ENCODE results near the gene NLK. TPM values are rescaled to one million over a fixed set of nuclear protein-coding genes. Genes with fewer than 3 reads are reported as not detected.

The NLK gene
- total RNA-seq, 2 experiments from 2014 or later = 12.8 to 14.4 TPM

- H3K9me3 Mint-ChIP-seq = peaks cover 1% of the 10 kb centered on the region
- no peaks in the 10 kb centered on the region for H3K27me3 Mint-ChIP-seq
- peaks cover 18% of the 10 kb centered on the region for H3K4me1 Mint-ChIP-seq
- DNase-seq = no peak
- POLR2A ChIA-PET = no interaction called here
- ATAC-seq (ENCODE audit: low read depth) = no peak
- H3K4me3 Mint-ChIP-seq = no peak overlapping the region
- no peak overlapping the region for H3K27ac Mint-ChIP-seq
- H3K36me3 Mint-ChIP-seq = peaks cover 10% of the 10 kb centered on the region
Observed at GRCh38 chr17:28117304-28117703, 74.8 kb downstream of the NLK start.

- peak overlapping the region; percentile 76 for H3K27ac Mint-ChIP-seq
- ATAC-seq (ENCODE audit: low read depth) (no peak), DNase-seq (no peak)
- peak overlapping the region; percentile 79 for H3K4me3 Mint-ChIP-seq
- no peaks in the 10 kb centered on the region for H3K27me3 Mint-ChIP-seq
- POLR2A ChIA-PET = interaction anchor here (0.6 kb wide), 1 partner anchor 22 kb away, joined by 3 read pairs; no protein-coding TSS in a partner anchor
- peaks cover 18% of the 10 kb centered on the region for H3K4me1 Mint-ChIP-seq
- peaks cover 14% of the 10 kb centered on the region for H3K36me3 Mint-ChIP-seq
- peaks cover 1% of the 10 kb centered on the region for H3K9me3 Mint-ChIP-seq
Observed at GRCh38 chr17:28118362-28118761, 75.9 kb downstream of the NLK start.

DNA sequence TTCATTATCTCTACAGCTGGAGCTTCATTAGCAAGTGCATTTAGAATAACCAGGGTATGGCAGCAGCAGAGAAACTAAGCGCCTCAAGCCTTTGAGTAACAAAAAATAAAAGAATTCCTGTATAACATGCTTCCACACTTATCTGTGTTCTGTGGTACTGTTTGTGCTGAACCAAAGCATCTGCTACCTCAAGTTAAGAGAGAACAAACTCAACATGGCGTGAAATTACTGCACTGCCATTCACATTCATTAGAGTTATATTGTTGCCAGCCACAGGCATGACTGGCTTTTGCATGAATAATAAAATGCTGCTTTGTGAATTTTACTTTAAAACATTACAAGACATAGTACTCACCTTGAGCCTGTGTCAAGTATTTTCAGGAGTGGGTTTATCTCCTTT is 76.6 kb downstream of the NLK start:
- ATAC-seq (ENCODE audit: low read depth) = no peak
- H3K27me3 Mint-ChIP-seq = no peaks in the 10 kb centered on the region
- POLR2A ChIA-PET = interaction anchor here (0.6 kb wide), 1 partner anchor 22 kb away, joined by 3 read pairs; no protein-coding TSS in a partner anchor
- peaks cover 14% of the 10 kb centered on the region for H3K36me3 Mint-ChIP-seq
- peak overlapping the region; percentile 79 for H3K4me3 Mint-ChIP-seq
- peak overlapping the region; percentile 76 for H3K27ac Mint-ChIP-seq
- peaks cover 1% of the 10 kb centered on the region for H3K9me3 Mint-ChIP-seq
- no peak for DNase-seq
- H3K4me1 Mint-ChIP-seq = peaks cover 18% of the 10 kb centered on the region

GRCh38 chr17:28119560-28119959 is 77.1 kb downstream of the NLK start:
- H3K27me3 Mint-ChIP-seq = no peaks in the 10 kb centered on the region
- DNase-seq (no peak), ATAC-seq (ENCODE audit: low read depth) (no peak)
- POLR2A ChIA-PET = no interaction called here
- peaks cover 14% of the 10 kb centered on the region for H3K36me3 Mint-ChIP-seq
- H3K4me3 Mint-ChIP-seq = no peak overlapping the region
- peaks cover 18% of the 10 kb centered on the region for H3K4me1 Mint-ChIP-seq
- no peak overlapping the region for H3K27ac Mint-ChIP-seq
- peaks cover 1% of the 10 kb centered on the region for H3K9me3 Mint-ChIP-seq

GRCh38 chr17:28120766-28121165 is 78.3 kb downstream of the NLK start:
- ATAC-seq (ENCODE audit: low read depth) (no peak), DNase-seq (no peak)
- Mint-ChIP-seq H3K27ac (no peak overlapping the region), H3K9me3 (no peaks in the 10 kb centered on the region), H3K4me1 (peaks cover 15% of the 10 kb centered on the region), H3K4me3 (no peak overlapping the region), H3K36me3 (peaks cover 15% of the 10 kb centered on the region), H3K27me3 (no peaks in the 10 kb centered on the region)
- POLR2A ChIA-PET = interaction anchor here (0.7 to 1.0 kb wide), 2 partner anchors 79 to 237 kb away, joined by 4 read pairs; partner anchors contain the start of gene POLDIP2

- no peak for ATAC-seq (ENCODE audit: low read depth)
Observed at GRCh38 chr17:28124962-28125361, 82.5 kb downstream of the NLK start.

DNA sequence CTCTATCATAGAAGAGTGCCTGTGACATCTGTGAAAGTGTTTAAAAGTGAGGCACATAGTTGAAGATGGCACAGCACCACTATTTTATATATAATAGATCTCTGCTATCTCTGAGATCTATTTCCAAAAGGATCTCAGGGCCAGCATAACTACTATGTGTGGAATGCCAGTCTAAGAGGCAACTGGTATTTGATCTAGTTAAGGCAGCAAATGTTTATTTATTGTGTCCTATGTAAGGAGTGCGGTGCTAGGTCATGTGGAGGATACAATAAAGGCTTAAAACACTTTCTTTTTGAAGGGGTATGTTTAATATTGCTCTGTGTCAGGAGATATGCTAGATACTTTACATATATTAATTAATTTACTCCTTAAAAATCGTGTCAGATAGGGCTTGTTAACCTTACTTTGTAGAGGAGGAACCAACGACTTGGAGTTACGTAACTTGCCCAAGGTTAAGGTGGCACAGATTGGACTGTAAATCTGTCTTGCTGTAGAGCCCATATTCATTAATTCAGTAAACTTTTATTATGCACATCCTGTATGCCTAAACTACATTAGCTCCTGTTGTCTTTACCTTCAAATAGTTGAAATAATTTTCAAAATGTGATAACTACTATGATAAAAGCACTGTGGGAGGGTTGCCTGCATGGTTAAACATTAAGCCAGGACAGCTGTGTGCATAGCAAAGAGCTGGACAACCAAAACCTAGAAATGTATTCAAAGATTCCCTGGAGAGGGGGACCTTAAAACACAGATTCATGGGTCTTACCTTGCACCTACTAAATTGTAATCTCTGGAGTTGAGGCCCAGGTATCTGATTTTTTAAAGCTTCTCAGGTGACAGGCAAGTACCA is 83.3 kb downstream of the NLK start:
- ATAC-seq (ENCODE audit: low read depth) = no peak
- H3K4me1 Mint-ChIP-seq = no peaks in the 10 kb centered on the region
- H3K36me3 Mint-ChIP-seq = peaks cover 12% of the 10 kb centered on the region
- H3K9me3 Mint-ChIP-seq = no peaks in the 10 kb centered on the region
- POLR2A ChIA-PET = no interaction called here
- H3K27ac Mint-ChIP-seq = no peak overlapping the region
- DNase-seq = no peak
- H3K27me3 Mint-ChIP-seq = no peaks in the 10 kb centered on the region
- no peak overlapping the region for H3K4me3 Mint-ChIP-seq

More at GRCh38 chr17:28124962-28125361, 82.5 kb downstream of the NLK start:
- H3K9me3 Mint-ChIP-seq = no peaks in the 10 kb centered on the region
- no peak overlapping the region for H3K27ac Mint-ChIP-seq
- POLR2A ChIA-PET = no interaction called here
- peaks cover 12% of the 10 kb centered on the region for H3K36me3 Mint-ChIP-seq
- no peaks in the 10 kb centered on the region for H3K4me1 Mint-ChIP-seq
- H3K4me3 Mint-ChIP-seq = no peak overlapping the region
- no peak for DNase-seq
- H3K27me3 Mint-ChIP-seq = no peaks in the 10 kb centered on the region

DNA sequence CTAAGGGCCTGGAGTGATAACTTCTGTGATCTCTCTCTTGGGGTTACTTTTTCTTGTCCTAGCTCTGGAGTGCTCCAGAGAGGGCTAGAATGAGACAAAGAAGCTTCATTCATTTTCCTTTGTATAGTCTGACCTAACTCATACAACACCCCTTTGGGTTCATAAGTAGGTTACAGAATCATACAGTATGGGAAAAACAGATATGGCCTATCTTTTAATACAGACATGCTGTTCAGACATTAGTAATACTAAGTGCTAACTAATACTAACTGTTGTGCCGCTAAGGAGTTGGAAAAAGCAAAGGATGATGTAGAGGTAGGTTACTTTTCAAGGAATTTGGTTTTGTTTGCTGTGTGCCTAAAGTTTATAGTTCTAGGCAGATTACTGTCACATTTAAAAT is 84.7 kb downstream of the NLK start:
- H3K9me3 Mint-ChIP-seq = no peaks in the 10 kb centered on the region
- POLR2A ChIA-PET = no interaction called here
- no peak overlapping the region for H3K27ac Mint-ChIP-seq
- no peak for ATAC-seq (ENCODE audit: low read depth)
- peaks cover 11% of the 10 kb centered on the region for H3K36me3 Mint-ChIP-seq
- H3K27me3 Mint-ChIP-seq = no peaks in the 10 kb centered on the region
- DNase-seq = no peak
- H3K4me3 Mint-ChIP-seq = no peak overlapping the region
- H3K4me1 Mint-ChIP-seq = no peaks in the 10 kb centered on the region

- DNase-seq (no peak), ATAC-seq (ENCODE audit: low read depth) (no peak)
- no peaks in the 10 kb centered on the region for H3K9me3 Mint-ChIP-seq
- no peaks in the 10 kb centered on the region for H3K4me1 Mint-ChIP-seq
- no peak overlapping the region for H3K27ac Mint-ChIP-seq
- H3K4me3 Mint-ChIP-seq = no peak overlapping the region
- peaks cover 9% of the 10 kb centered on the region for H3K36me3 Mint-ChIP-seq
- POLR2A ChIA-PET = no interaction called here
- H3K27me3 Mint-ChIP-seq = no peaks in the 10 kb centered on the region
Observed at GRCh38 chr17:28128779-28129178, 86.3 kb downstream of the NLK start.

DNA sequence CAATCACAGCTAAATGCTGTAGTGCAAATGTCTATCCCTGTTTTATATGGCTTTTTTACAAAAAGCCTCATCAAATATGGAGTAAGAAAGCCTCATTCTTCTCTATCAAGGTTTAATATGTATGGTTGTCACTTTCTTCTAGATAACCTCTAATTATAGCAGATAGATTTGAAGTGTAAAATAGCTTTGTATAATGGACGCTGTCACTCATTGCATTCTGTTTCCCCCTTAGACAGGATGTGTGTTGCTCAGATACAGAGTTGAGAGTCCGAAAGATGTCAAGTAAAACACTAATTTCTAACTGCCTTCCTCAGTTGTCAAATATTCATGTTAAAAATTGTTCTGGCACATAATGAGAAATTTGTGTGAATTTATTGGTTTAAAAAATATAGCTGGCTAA is 88.0 kb downstream of the NLK start:
- Mint-ChIP-seq H3K4me3 (no peak overlapping the region), H3K27ac (no peak overlapping the region), H3K9me3 (no peaks in the 10 kb centered on the region), H3K4me1 (no peaks in the 10 kb centered on the region), H3K27me3 (no peaks in the 10 kb centered on the region), H3K36me3 (peaks cover 10% of the 10 kb centered on the region)
- POLR2A ChIA-PET = no interaction called here
- DNase-seq (no peak), ATAC-seq (ENCODE audit: low read depth) (no peak)

DNA sequence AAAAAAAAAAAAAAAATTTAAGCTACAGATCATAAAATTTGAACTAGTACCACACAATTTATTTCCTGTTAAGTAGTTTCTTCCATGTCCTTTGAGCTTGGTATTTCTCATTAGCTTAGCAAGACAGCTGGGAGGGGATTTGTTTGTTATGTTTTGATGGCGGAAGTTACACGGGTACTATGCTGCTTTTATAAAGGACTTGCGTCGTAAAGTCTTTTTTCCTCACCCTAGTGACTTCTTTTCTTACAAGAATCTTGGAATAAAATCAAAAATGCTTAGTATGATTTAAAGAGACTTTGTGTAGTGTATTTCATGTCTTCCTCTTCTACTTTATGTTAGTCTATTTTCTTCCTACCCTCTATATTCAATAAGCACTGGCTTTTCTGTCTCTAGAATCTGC is 89.1 kb downstream of the NLK start:
- H3K27ac Mint-ChIP-seq = no peak overlapping the region
- H3K4me1 Mint-ChIP-seq = no peaks in the 10 kb centered on the region
- H3K9me3 Mint-ChIP-seq = no peaks in the 10 kb centered on the region
- H3K27me3 Mint-ChIP-seq = no peaks in the 10 kb centered on the region
- DNase-seq (no peak), ATAC-seq (ENCODE audit: low read depth) (no peak)
- POLR2A ChIA-PET = no interaction called here
- H3K4me3 Mint-ChIP-seq = no peak overlapping the region
- H3K36me3 Mint-ChIP-seq = peaks cover 10% of the 10 kb centered on the region

DNA sequence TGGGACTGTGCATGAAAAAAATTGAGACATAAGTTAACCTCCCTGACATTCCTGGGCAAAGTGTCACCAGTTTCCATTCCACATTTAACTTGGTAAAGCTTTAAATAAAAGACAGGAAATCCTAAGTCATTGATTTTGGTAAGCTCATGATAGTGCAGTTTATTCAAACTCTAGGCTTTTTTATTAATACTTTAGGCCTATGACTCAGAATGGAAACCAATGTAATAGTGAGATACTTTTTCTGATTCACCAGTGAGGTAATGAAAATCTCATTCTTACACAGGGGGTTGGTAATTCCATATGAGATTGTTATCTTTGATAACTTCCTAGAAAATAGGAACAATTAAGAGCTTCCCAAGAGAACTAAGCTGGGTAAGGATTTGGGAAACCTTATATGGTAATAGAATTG is 91.1 kb downstream of the NLK start:
- Mint-ChIP-seq H3K36me3 (peaks cover 13% of the 10 kb centered on the region), H3K4me3 (no peak overlapping the region), H3K9me3 (no peaks in the 10 kb centered on the region), H3K27me3 (no peaks in the 10 kb centered on the region), H3K4me1 (no peaks in the 10 kb centered on the region), H3K27ac (no peak overlapping the region)
- DNase-seq (no peak), ATAC-seq (ENCODE audit: low read depth) (no peak)
- POLR2A ChIA-PET = no interaction called here

GRCh38 chr17:28136923-28137322 is 94.4 kb downstream of the NLK start:
- Mint-ChIP-seq H3K27ac (no peak overlapping the region), H3K36me3 (peaks cover 12% of the 10 kb centered on the region), H3K9me3 (no peaks in the 10 kb centered on the region), H3K4me1 (no peaks in the 10 kb centered on the region), H3K27me3 (no peaks in the 10 kb centered on the region), H3K4me3 (no peak overlapping the region)
- ATAC-seq (ENCODE audit: low read depth) (no peak), DNase-seq (no peak)
- POLR2A ChIA-PET = no interaction called here

- Mint-ChIP-seq H3K27me3 (no peaks in the 10 kb centered on the region), H3K4me1 (no peaks in the 10 kb centered on the region), H3K4me3 (no peak overlapping the region), H3K9me3 (no peaks in the 10 kb centered on the region), H3K27ac (no peak overlapping the region), H3K36me3 (peaks cover 7% of the 10 kb centered on the region)
- POLR2A ChIA-PET = no interaction called here
- DNase-seq = no peak
- ATAC-seq (ENCODE audit: low read depth) = no peak
Observed at GRCh38 chr17:28139822-28140221, 97.3 kb downstream of the NLK start.

Measured in activated naive CD8-positive, alpha-beta T cell treated with anti-CD3 and anti-CD28 coated beads, Interleukin-2, amount 10 ng/mL, durations not matched to agents 7 days and 5 days (primary cell).